Liver (tissue), 9 donors: ENCODE results near the gene IRF3. TPM values are rescaled to one million over a fixed set of nuclear protein-coding genes. Genes with fewer than 3 reads are reported as not detected.

Experiments used
- DNase-seq: peaks from one replicate; pipeline ENCODE4 v3.0.0-alpha.2; 2017; ENCODE audit warnings: low spot score
- H3K27ac ChIP-seq, 2 donors: one replicate each; pipeline ENCODE4 v1.7.0; 2013; ENCODE audit warnings: inconsistent platforms in 2 of 2, low read length in 2 of 2, control low read depth in 1 of 2, low read depth in 1 of 2, mild to moderate bottlenecking in 1 of 2
- H3K27me3 ChIP-seq, 4 donors: one replicate each; pipeline versions ENCODE4 v1.6.1 to v1.7.0; 2013; ENCODE audit warnings: low read length in 3 of 4, inconsistent platforms in 1 of 4, mild to moderate bottlenecking in 1 of 4, moderate library complexity in 1 of 4; ENCODE audit not compliant: control insufficient read depth in 4 of 4, insufficient read depth in 4 of 4
- H3K36me3 ChIP-seq, 4 donors: one replicate each; pipeline versions ENCODE4 v1.6.1 to v1.7.0; 2013; ENCODE audit warnings: low read length in 3 of 4, mild to moderate bottlenecking in 3 of 4, low read depth in 1 of 4, moderate library complexity in 1 of 4; ENCODE audit not compliant: control insufficient read depth in 4 of 4, insufficient read depth in 3 of 4
- H3K4me1 ChIP-seq, 4 donors: one replicate each; pipeline versions ENCODE4 v1.6.1 to v1.7.0; 2013; ENCODE audit warnings: low read length in 3 of 4, mild to moderate bottlenecking in 3 of 4, moderate library complexity in 1 of 4; ENCODE audit not compliant: control insufficient read depth in 4 of 4, insufficient read depth in 4 of 4
- H3K4me3 ChIP-seq, 3 donors: one replicate each; pipeline versions ENCODE4 v1.6.1 to v1.7.0; 2013; ENCODE audit warnings: low read length in 3 of 3, control low read depth in 1 of 3, low read depth in 1 of 3, mild to moderate bottlenecking in 1 of 3
- H3K9ac ChIP-seq, 2 donors: one replicate each; pipeline ENCODE4 v1.7.0; 2013; ENCODE audit warnings: low read length in 2 of 2, mild to moderate bottlenecking in 2 of 2, moderate library complexity in 2 of 2, control low read depth in 1 of 2, low read depth in 1 of 2
- H3K9me3 ChIP-seq, 4 donors: one replicate each; pipeline versions ENCODE4 v1.6.1 to v1.7.0; 2013; ENCODE audit warnings: low read length in 3 of 4; ENCODE audit not compliant: control insufficient read depth in 4 of 4
- ATF3 ChIP-seq: IDR thresholded peaks from 2 replicates; pipeline ENCODE4 v1.6.1; 2016; ENCODE audit warnings: antibody characterized with exemption
- CTCF ChIP-seq: fragments of 150-350 bp; IDR thresholded peaks from 2 replicates; pipeline ENCODE4 v1.5.1; 2017; ENCODE audit warnings: improper control_type of control experiment, low read depth, low read length; ENCODE audit not compliant: missing input control
- EGR1 ChIP-seq, 2 donors: IDR thresholded peaks; 2 replicates each; pipeline ENCODE4 v1.6.1; 2016 to 2018; ENCODE audit warnings: antibody characterized with exemption in 2 of 2, low read depth in 2 of 2
- FOXA1 ChIP-seq: IDR thresholded peaks from 2 replicates; pipeline ENCODE4 v1.6.1; 2016; ENCODE audit warnings: antibody characterized with exemption
- FOXA2 ChIP-seq: IDR thresholded peaks from 2 replicates; pipeline ENCODE4 v1.6.1; 2016; ENCODE audit warnings: antibody characterized with exemption
- GABPA ChIP-seq, 2 donors: IDR thresholded peaks in 1 of 2; conservative IDR thresholded peaks in 1 of 2; 2 replicates each; pipeline ENCODE4 v1.6.1; 2016; ENCODE audit warnings: antibody characterized with exemption in 2 of 2, mild to moderate bottlenecking in 1 of 2, moderate library complexity in 1 of 2
- HNF4A ChIP-seq, 2 donors: conservative IDR thresholded peaks; 2 replicates each; pipeline ENCODE4 v1.6.1; 2016; ENCODE audit warnings: antibody characterized with exemption in 2 of 2, mild to moderate bottlenecking in 2 of 2
- HNF4G ChIP-seq: IDR thresholded peaks from 2 replicates; pipeline ENCODE4 v1.6.1; 2016; ENCODE audit warnings: antibody characterized with exemption
- JUND ChIP-seq, 2 donors: IDR thresholded peaks; 2 replicates each; pipeline ENCODE4 v1.6.1; 2016; ENCODE audit warnings: antibody characterized with exemption in 2 of 2
- MAX ChIP-seq: IDR thresholded peaks from 2 replicates; pipeline ENCODE4 v1.6.1; 2016; ENCODE audit warnings: antibody characterized with exemption
- NR2F2 ChIP-seq: IDR thresholded peaks from 2 replicates; pipeline ENCODE4 v1.6.1; 2016; ENCODE audit warnings: antibody characterized with exemption
- RAD21 ChIP-seq, 2 donors: IDR thresholded peaks; 2 replicates each; pipeline ENCODE4 v1.6.1; 2016; ENCODE audit warnings: antibody characterized with exemption in 2 of 2, mild to moderate bottlenecking in 2 of 2
- REST ChIP-seq: IDR thresholded peaks from 2 replicates; pipeline ENCODE4 v1.6.1; 2016; ENCODE audit warnings: antibody characterized with exemption, mild to moderate bottlenecking
- RXRA ChIP-seq, 2 donors: IDR thresholded peaks; 2 replicates each; pipeline ENCODE4 v1.6.1; 2017 to 2018; ENCODE audit warnings: antibody characterized with exemption in 2 of 2, mild to moderate bottlenecking in 1 of 2
- SP1 ChIP-seq: IDR thresholded peaks from 2 replicates; pipeline ENCODE4 v1.6.1; 2018; ENCODE audit warnings: antibody characterized with exemption, mild to moderate bottlenecking
- TAF1 ChIP-seq: conservative IDR thresholded peaks from 2 replicates; pipeline ENCODE4 v1.6.1; 2016; ENCODE audit warnings: antibody characterized with exemption, mild to moderate bottlenecking
- YY1 ChIP-seq: IDR thresholded peaks from 2 replicates; pipeline ENCODE4 v1.6.1; 2016; ENCODE audit warnings: antibody characterized with exemption, mild to moderate bottlenecking
- ZBTB33 ChIP-seq: IDR thresholded peaks from 2 replicates; pipeline ENCODE4 v1.6.1; 2016; ENCODE audit warnings: antibody characterized with exemption
- WGBS: extraction: QIAGEN DNeasy Blood & Tissue Kit; methylation state at CpG from one replicate; pipeline ENCODE4 v1.1.7; 2013; 5-methylcytosine and 5-hydroxymethylcytosine counted together
- polyA plus RNA-seq, 2 donors: library from polyadenylated mRNA; stranded (reverse) in 1 of 2; unstranded in 1 of 2; fragments of 200-250 nt in 1 of 2; fragments of >200 nt in 1 of 2; fragmentation: Nextera tagmentation in 1 of 2; extraction: Ambion mirVana in 1 of 2; gene quantifications; one replicate each; pipeline versions ENCODE4 v1.2.1 to v1.2.3, GENCODE V29; 2013 to 2015
- total RNA-seq, 2 donors: library from RNA; depleted of rRNA; stranded (reverse); fragments of >200 nt; gene quantifications; one replicate each; pipeline ENCODE4 v1.2.3, GENCODE V29; 2014
- donor health status: healthy.
- donor health status: healthy.
- donor health status: healthy.
- donor health status: healthy.
- donor health status: healthy.

The IRF3 gene
- total and polyA plus RNA-seq, 4 donors = 18.2 to 33.6 (median 28.1) TPM

- no peak for TF ChIP-seq REST
These were observed 21.5 kb upstream of the IRF3 start (continued) for GRCh38 chr19:49687150-49687549.

- Histone ChIP-seq H3K4me3 (no peak overlapping the region), H3K27me3 (no peaks in the 10 kb centered on the region), H3K27ac (no peak overlapping the region), H3K9ac (no peak overlapping the region), H3K36me3 (peaks cover 6 to 49% (median 16%) of the 10 kb centered on the region in 4 donors), H3K9me3 (no peaks in the 10 kb centered on the region), H3K4me1 (peaks cover 3 to 35% (median 16%) of the 10 kb centered on the region in 4 donors)
- DNase-seq = no peak
- TF ChIP-seq JUND (IDR thresholded peaks at IDR 0.05) (no peak), EGR1 (IDR thresholded peaks at IDR 0.05; ENCODE audit: low read depth in 2 of 2) (no peak), CTCF (no peak), RAD21 (IDR thresholded peaks at IDR 0.05) (no peak), FOXA2 (no peak), NR2F2 (no peak), GABPA (IDR thresholded peaks at IDR 0.05 in 1 of 2, conservative IDR thresholded peaks at IDR 0.05 in 1 of 2) (no peak), YY1 (no peak), RXRA (IDR thresholded peaks at IDR 0.05) (no peak), TAF1 (no peak), HNF4A (conservative IDR thresholded peaks at IDR 0.05) (no peak), SP1 (no peak), ZBTB33 (no peak), ATF3 (no peak), REST (no peak), MAX (no peak), FOXA1 (no peak), HNF4G (no peak)
- WGBS = 96% methylated on average over 27 of the region's 27 CpGs
These were observed 20.9 kb upstream of the IRF3 start for GRCh38 chr19:49686503-49687088.
